ENCODE measurements around the gene HTR1B. TPM values are rescaled to one million over a fixed set of nuclear protein-coding genes. Genes with fewer than 3 reads are reported as not detected.

HTR1B gene
- total RNA-seq, 2 donors from 2014 or later, result 0.19 to 0.32 TPM

DNA sequence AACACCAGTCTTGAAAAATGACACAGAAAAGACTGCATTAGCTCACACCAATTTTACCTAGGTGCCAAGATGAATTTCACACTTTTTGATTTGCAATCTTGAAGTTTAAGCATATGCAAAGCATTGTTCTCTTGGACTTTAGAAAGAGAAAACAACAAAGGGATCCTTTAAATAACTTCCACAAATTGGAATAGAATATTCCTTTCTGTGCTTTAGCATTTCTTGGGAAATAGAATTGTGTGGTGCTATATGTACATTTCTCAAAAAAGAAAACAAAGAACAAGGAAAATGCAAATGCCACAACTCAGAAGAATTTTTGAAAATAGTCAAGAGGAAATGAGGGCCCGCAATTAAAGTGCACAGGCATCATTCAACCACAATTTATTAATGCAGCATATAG is 17.0 kb downstream of the HTR1B start:
- Histone ChIP-seq H3K9me3 (no peaks in the 10 kb centered on the region), H3K36me3 (no peaks in the 10 kb centered on the region), H3K4me1 (no peaks in the 10 kb centered on the region), H3K9ac (ENCODE audit: low read depth in 2 of 2, low read length in 2 of 2) (no peak overlapping the region), H3K4me3 (no peak overlapping the region), H3K27me3 (no peaks in the 10 kb centered on the region), H3K27ac (no peak overlapping the region)
- intact Hi-C loops (cut with DNase I), result no loop called here
- TF ChIP-seq, protein P1, sequence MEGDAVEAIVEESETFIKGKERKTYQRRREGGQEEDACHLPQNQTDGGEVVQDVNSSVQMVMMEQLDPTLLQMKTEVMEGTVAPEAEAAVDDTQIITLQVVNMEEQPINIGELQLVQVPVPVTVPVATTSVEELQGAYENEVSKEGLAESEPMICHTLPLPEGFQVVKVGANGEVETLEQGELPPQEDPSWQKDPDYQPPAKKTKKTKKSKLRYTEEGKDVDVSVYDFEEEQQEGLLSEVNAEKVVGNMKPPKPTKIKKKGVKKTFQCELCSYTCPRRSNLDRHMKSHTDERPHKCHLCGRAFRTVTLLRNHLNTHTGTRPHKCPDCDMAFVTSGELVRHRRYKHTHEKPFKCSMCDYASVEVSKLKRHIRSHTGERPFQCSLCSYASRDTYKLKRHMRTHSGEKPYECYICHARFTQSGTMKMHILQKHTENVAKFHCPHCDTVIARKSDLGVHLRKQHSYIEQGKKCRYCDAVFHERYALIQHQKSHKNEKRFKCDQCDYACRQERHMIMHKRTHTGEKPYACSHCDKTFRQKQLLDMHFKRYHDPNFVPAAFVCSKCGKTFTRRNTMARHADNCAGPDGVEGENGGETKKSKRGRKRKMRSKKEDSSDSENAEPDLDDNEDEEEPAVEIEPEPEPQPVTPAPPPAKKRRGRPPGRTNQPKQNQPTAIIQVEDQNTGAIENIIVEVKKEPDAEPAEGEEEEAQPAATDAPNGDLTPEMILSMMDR (IDR thresholded peaks at IDR 0.05), result no peak
- no peak for DNase-seq

DNA sequence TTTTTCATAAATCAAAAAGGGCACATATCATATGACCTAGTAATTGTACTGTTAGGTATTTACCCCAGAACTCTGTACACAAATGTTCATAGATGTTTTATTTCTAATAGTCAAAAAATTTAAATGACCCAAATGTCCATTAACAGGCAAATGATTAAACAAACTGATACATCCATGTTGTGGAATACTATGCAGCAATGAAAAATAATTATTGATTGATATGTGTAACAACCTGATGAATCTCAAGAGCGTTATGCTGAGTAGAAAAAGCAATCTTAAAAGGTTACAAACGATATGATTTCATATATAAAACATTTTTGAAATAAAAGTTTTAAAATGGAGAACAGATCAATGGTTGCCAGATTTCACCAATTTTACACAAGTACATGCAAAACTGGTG is 18.1 kb downstream of the HTR1B start:
- H3K27me3 ChIP-seq, result no peaks in the 10 kb centered on the region
- H3K9me3 ChIP-seq, result no peaks in the 10 kb centered on the region
- TF ChIP-seq, protein P1 (IDR thresholded peaks at IDR 0.05), result no peak
- intact Hi-C loops (cut with DNase I), result no loop called here
- H3K4me3 ChIP-seq, result no peak overlapping the region
- no peaks in the 10 kb centered on the region for H3K36me3 ChIP-seq
- DNase-seq, result no peak
- H3K4me1 ChIP-seq, result no peaks in the 10 kb centered on the region
- H3K9ac ChIP-seq (ENCODE audit: low read depth in 2 of 2, low read length in 2 of 2), result no peak overlapping the region
- no peak overlapping the region for H3K27ac ChIP-seq

- H3K9me3 ChIP-seq, result no peaks in the 10 kb centered on the region
- no peak overlapping the region for H3K9ac ChIP-seq (ENCODE audit: low read depth in 2 of 2, low read length in 2 of 2)
- DNase-seq, result no peak
- H3K4me3 ChIP-seq, result no peak overlapping the region
- no peaks in the 10 kb centered on the region for H3K36me3 ChIP-seq
- TF ChIP-seq, protein P1 (IDR thresholded peaks at IDR 0.05), result no peak
- no peaks in the 10 kb centered on the region for H3K4me1 ChIP-seq
- H3K27ac ChIP-seq, result no peak overlapping the region
- no peaks in the 10 kb centered on the region for H3K27me3 ChIP-seq
- intact Hi-C loops (cut with DNase I), result no loop called here
Measured at GRCh38 chr6:77440206-77440976, 22.9 kb downstream of the HTR1B start.

GRCh38 chr6:77433888-77434287 is 29.4 kb downstream of the HTR1B start:
- H3K9ac ChIP-seq (ENCODE audit: low read depth in 2 of 2, low read length in 2 of 2), result no peak overlapping the region
- no peaks in the 10 kb centered on the region for H3K4me1 ChIP-seq
- intact Hi-C loops (cut with DNase I), result no loop called here
- H3K4me3 ChIP-seq, result no peak overlapping the region
- no peak overlapping the region for H3K27ac ChIP-seq
- no peaks in the 10 kb centered on the region for H3K9me3 ChIP-seq
- H3K36me3 ChIP-seq, result no peaks in the 10 kb centered on the region
- no peaks in the 10 kb centered on the region for H3K27me3 ChIP-seq
- DNase-seq, result no peak
- TF ChIP-seq, protein P1 (IDR thresholded peaks at IDR 0.05), result no peak

DNA sequence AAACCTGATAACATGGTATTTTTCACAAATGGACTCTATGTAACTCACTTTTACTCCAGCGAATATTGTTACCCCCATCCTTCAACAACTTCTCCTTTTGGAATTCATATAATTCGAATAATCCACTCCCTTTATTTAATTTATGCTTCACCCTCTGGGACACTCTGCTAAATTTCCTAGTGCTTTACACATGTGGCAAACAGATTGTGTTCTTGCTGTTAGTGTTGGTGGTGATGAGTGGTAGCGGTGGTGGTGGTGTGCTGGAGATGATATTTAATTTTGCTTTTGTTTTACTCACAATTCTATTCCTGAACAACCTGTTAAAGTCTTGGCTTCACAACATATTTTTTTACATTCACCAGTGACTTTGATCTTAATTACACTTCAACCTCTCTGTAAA is 32.8 kb downstream of the HTR1B start:
- H3K9me3 ChIP-seq, result no peaks in the 10 kb centered on the region
- H3K4me1 ChIP-seq, result no peaks in the 10 kb centered on the region
- intact Hi-C loops (cut with DNase I), result no loop called here
- H3K27ac ChIP-seq, result no peak overlapping the region
- no peak overlapping the region for H3K9ac ChIP-seq (ENCODE audit: low read depth in 2 of 2, low read length in 2 of 2)
- TF ChIP-seq, protein P1 (IDR thresholded peaks at IDR 0.05), result no peak
- no peaks in the 10 kb centered on the region for H3K27me3 ChIP-seq
- H3K36me3 ChIP-seq, result no peaks in the 10 kb centered on the region
- no peak for DNase-seq
- no peak overlapping the region for H3K4me3 ChIP-seq
